Upper lobe of left lung (tissue), 4 donors: ENCODE data around the gene SZT2.

ENCODE experiments used
- POLR2AphosphoS5 ChIP-seq, 2 donors: sonication (generic); formaldehyde crosslinking; IDR thresholded peaks; one replicate each; pipeline ENCODE4 v1.5.1; 2017; ENCODE audit warnings: antibody characterized with exemption in 2 of 2
- TF ChIP-seq, protein P1 (sequence below), 6 experiments: fragments of 450-650 bp in 4 of 6; fragments of 200-600 bp in 2 of 6; sonication (generic) in 2 of 6; IDR thresholded peaks; one replicate each; pipeline ENCODE4 v1.5.1; 2016 to 2019; ENCODE audit warnings: antibody characterized with exemption in 6 of 6

DNA sequence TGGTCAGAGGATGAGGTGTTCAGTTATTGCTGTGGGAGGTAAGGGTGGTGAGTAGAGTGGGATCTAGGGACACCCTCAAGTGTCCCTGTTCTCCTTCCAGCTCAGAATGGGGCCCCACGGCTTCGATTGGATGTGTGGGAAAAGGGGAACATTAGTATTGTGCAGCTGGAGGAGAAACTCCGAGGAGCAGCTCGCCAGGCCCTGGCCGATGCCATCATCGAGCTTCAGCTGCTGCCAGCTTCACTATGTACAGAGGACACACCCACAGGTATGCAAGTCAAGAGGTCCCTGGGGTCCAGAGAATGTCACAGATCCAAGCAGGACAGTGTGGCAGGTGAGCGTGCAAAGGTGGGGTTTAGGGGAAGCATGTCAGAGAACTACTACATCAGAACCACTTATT lies 50.1 kb downstream of the SZT2 start:
- TF ChIP-seq, protein P1, sequence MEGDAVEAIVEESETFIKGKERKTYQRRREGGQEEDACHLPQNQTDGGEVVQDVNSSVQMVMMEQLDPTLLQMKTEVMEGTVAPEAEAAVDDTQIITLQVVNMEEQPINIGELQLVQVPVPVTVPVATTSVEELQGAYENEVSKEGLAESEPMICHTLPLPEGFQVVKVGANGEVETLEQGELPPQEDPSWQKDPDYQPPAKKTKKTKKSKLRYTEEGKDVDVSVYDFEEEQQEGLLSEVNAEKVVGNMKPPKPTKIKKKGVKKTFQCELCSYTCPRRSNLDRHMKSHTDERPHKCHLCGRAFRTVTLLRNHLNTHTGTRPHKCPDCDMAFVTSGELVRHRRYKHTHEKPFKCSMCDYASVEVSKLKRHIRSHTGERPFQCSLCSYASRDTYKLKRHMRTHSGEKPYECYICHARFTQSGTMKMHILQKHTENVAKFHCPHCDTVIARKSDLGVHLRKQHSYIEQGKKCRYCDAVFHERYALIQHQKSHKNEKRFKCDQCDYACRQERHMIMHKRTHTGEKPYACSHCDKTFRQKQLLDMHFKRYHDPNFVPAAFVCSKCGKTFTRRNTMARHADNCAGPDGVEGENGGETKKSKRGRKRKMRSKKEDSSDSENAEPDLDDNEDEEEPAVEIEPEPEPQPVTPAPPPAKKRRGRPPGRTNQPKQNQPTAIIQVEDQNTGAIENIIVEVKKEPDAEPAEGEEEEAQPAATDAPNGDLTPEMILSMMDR (IDR thresholded peaks at IDR 0.05): no peak
- no peak for TF ChIP-seq POLR2AphosphoS5 (IDR thresholded peaks at IDR 0.05)
